Left forelimb (tissue), 1 donor: ENCODE results near the gene SLC25A45.
A peak's percentile ranks its signal among the peaks of the same experiment; 100 is the strongest.
"Not testable (repeated sequence)": the region's sequence is repeated elsewhere in the genome, so short reads cannot be mapped to it uniquely, and the experiment has no call there.

Experiments
- DNase-seq: peaks from one replicate; pipeline ENCODE4 v3.0.0-alpha.2; 2018; ENCODE audit warnings: low spot score

Gene SLC25A45

DNA sequence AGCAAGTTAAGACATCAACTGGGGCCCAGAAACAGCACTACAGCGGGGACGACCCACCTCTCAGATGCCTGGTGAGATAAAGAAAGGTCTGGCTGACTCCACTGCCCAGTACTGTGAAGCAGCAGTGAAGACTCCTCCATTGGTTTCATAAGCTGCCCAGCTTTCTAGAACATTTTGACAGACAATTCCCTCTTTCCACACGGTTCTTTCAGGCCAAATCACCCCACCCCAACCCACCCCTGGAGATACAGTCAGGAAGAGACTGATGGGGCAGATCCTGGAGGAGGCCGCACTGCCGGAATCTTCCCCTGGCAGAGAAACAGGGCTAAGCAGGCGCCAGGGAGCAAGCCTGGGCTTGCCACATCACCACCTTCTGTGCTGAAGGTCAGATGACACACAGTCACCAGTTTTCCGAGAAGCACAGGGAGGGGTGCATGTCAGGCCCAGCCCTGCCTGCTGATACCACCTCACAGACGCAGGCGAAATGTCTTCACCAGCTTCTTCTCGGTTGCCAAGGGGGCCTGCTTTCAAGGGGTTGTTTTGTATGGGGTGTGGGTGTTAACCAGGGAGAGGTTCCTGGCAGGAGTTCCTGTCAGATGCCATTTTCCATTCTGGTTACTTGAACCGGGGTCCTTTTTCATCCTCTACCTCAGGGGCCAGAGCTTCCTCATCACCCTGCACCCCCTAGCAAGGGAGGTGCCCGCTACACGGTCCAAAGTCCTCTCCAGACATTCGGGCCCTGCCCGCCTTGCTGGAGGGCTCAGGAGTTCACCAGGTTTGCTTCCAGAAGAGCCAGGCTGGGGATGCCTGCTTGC is 38.7 kb upstream of the SLC25A45 start:
- peak; percentile 84 for DNase-seq

DNA sequence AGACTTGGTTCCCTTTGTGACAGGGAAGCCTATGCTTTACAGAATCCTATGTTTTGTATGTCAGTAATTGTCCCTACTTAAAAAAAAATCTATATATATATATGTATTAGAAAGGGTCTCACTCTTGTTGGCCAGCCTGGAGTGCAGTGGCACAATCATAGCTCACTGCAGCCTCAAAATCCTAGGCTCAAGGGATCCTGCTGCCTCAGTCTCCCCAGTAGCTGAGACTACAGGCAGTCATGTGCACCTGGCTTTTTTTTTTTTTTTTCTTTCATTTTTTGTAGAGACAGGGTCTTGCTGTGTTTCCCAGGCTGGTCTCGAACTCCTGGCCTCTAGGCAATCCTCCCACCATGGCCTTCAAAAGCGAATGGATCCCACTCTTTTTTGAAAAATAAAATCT is 38.1 kb upstream of the SLC25A45 start:
- no peak for DNase-seq

DNA sequence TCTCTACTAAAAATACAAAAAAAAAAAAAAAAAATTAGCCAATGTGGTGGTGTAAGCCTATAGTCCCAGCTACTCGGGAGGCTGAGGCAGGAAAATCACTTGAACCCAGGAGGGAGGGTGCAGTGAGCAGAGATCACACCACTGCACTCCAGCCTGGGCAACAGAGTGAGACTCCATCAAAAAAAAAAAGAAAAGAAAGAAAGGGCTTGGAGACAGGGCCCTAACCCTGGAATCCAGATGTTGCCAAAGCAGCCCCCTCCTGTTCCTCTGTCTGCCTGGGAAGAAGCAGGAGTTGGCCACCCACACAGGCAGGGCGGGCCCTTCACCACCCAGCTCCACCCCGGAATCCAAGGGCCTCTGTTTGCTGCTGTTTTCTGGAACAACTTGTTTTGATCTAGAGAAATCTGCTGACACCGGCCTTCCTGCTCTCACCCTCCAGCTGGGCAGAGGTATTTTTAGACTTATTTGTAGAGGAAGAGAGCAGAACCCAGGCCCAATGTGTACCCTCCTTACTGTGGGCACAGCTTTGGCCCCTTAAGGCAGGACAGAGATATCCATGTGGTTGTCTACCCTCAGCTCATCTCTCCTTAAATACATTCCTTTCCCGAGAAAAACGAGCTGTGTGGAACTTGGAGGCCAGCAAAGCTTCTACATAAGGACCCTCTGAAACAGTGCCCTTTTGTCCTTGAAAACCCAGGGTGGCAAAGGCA is 37.5 kb upstream of the SLC25A45 start:
- peak; percentile 87 for DNase-seq

DNA sequence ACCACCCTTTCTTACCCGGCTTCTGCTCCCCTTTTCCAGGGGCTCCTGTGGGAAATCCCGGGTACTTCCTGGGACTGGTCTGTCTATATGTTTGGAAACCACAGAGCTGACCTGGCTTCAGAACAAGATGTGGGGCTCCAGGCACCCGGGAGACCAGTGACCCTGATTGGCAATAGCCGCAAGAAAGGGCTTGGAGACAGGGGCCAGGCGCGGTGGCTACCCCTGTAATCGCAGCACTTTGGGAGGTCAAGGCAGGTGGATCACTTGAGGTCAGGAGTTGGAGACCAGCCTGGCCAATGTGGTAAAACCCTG is 37.0 kb upstream of the SLC25A45 start:
- DNase-seq: no peak

DNA sequence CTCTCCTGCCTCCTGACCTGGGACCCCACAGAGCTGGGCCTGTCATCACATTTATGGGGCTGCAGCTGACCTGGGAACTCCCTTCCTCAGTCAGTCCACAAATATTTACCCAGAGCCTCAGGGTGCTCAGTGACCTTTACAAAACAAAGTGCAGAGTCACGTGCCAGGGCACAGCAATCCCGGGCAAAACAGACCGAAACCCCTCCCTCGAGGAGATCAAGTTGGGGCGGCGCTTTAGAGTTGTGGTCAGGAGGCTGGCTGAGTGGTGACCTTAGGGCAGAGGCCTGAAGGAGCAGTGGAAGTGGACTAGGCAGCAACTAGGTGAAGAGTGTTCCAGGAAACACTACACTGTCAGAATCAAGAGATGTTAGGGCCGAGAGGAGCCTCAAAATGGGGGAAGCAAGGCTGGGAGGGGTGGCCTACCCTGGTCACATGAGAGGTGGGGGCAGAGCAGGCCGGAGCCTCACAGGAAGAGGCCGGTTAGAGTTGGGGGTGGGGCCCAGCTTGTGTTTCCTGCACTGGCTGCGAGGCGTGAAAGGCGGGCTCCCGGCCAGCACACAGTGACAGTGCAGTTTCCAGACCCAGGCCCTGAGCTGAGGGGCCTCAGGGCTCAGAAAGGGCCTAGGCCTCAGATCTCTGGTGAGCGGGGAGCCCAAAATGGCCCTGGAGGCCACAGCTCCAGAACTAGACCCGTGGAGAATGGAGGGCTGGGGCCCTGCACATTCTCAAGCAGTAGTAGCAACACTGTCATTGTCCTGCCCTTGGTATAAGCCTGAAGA is 36.4 kb upstream of the SLC25A45 start:
- peak; percentile 94 for DNase-seq

DNA sequence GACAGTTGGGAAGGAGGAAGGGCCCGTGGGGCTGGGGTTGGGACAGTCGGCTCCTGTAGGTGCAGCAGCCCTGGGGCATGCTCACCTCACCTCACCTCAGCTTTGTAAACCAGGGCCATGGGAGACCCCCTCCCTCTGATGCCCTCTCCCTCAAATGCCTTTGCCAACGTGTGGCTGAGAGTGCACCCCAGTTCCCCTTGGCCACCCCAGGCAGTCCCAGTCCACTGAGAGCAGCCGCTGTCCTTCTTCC is 35.9 kb upstream of the SLC25A45 start:
- DNase-seq: no peak

DNA sequence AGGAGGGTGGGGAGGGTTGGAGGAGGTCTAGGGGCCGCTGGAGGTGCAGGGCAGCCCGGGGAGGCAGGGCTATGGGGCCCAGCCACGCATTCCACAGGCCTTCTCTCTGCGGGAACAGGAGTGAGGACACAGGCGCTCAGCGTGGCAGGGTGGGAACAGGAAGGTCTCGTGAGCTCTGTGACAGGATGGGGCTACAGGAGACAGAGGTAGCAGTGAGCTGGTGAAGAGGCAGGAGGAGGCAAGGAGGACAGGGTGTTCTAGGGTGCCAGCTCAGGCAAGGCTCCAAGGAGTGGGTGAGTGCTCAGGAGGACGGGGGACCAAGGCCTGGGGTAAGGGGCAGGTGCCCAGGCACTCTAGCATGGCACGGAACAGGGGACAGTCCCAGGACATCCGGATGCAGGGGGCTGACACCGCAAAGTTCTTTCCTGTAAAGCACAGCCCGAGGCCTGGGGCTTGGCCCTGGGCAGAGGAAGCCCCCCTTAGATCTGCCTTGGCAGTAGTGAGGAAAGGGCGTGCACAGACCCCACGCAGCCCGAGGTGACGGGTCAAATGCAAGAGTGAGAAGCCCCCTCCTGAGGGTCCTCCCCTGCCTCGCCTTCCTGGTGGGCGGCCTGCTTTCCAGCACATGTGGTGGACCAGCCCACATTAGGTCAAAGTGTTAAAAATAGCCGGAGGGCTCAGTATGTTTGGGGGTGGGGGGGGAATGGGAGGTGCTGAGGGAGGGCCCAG is 35.4 kb upstream of the SLC25A45 start:
- no peak for DNase-seq

DNA sequence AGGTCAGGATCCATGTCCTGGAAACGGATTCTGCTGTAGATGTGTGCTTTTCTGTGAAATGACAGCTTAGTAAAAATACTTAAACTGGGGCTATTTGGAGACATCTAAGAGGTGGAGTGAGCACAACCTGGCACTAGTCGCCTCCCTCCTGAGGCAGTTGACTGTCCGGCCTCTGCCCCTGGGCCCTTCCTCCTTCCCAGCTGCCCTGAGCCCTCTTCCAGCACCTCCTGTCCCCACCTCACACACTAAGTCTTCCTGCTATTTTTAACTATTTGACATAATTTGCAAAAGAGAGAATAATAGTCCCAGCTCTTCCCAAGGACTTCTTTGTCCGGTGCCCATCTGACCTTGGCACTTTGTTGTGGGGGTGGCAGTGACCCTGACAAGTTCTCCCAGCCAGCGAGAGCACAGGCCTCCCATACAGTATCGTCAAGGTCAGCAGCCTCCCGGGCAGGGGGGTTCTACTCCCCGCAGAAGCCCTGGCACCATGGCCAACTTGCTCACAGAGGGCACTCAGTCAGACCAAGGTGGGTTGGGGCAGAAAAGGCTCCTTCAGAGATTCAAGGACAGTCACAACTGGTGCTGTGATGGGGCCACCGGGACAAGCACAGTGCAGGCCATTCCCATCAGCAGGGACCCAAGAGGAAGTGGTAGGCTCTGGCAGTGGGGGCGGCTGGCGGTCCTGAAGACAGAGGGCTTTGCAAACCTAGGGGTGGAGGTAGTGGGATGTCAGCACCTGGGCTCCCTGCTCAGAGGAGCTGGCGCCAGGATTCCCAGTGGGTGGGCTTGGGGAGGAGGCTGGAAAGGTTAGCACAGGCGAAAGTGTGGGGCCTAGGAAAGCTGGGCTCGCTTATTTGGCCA is 34.6 kb upstream of the SLC25A45 start:
- no peak for DNase-seq

DNA sequence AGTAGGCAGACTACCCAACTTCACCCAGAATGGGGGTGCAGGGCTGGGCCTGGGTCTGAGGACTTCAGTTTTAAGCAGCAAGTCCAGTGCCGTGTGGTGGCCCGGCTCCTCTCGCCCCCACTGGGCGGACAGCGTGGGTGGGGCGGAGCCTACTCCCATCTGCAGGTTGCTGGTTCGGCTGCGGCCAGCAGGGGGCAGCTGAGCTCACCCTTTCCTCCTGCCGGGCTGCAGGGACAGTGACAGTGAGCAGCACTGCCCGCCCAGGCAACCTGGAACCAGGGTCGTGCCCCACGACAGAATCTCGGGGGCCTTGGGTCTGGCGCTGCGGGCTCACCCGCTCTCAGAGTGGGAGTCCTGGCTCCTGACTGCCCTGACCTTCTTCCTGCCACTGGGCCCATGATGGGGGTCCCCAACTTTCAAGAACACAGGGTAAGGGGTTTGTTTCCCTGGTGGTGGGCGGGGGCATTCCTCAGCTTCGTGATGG is 33.9 kb upstream of the SLC25A45 start:
- DNase-seq: peak; percentile 96

DNA sequence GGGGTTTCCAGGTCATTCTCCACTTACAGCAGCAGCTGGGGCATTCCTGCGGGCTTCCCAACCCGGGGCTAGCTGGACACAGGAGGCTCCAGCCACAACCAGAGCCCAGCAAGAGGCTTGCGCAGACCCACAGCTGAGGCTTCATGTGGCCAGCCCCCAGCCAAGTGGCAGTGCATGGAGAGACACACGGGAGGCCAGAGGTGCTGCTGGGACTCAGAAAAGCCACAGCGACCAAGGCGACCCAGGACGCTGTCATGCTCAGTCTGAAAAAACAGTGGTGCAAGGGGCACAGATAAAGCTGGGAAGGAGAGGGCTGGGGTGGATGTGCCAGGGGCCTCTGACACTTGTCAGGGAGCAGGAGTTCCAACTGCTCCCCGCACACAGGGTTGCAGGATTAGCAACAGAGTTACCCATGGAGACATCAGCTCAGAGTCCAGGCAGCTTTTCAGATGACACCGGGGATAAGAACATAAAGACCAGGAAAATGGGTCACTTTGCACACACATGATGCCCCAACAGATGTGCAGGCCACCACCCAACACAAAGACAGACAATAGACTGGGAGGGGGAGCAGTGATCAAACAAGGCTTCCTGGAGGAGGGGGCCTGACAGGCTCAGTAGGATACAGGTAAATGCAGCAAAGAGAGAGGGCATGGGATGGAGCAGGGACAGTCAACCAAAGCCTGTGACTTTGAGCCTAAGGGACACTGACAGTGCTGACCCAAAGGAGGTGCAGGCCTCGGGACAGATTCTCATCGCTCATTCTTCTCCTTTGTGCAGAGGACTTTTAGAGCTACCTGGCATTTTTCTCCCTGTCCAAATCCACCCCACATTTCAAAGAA is 33.3 kb upstream of the SLC25A45 start:
- DNase-seq: no peak

DNA sequence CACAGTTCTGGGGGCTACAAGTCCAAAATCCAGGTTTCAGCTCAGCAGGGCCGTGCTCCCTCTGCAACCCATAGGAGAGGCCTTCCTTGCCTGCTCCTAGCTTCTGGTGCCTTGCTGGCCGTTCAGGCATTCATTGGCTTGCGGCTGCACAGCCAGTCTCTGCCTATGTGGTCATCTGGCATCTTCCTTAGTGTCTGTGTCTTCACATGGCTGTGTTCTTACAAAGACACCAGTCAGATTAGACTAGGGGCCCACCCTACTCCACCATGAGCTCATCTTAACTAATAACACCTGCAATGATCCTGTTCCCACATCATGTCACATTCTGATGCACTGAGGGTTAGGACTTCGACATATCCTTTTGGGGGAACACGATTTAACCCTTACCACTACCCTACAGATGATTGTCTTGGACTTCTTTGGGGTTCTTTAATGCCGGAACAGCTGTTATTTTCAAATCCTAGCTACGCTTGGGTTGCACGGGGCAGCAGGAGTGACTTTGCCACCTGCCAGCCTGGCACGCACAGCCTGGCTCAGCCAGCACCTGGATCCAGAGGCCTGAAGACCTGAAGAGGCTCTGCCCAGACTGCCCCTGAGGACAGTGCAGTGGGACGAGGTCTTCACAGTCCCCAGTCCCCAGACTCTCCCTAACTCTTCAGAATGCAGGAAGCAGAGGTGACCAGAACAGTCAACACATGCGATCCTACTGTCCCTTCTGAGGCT is 32.5 kb upstream of the SLC25A45 start:
- DNase-seq: no peak

DNA sequence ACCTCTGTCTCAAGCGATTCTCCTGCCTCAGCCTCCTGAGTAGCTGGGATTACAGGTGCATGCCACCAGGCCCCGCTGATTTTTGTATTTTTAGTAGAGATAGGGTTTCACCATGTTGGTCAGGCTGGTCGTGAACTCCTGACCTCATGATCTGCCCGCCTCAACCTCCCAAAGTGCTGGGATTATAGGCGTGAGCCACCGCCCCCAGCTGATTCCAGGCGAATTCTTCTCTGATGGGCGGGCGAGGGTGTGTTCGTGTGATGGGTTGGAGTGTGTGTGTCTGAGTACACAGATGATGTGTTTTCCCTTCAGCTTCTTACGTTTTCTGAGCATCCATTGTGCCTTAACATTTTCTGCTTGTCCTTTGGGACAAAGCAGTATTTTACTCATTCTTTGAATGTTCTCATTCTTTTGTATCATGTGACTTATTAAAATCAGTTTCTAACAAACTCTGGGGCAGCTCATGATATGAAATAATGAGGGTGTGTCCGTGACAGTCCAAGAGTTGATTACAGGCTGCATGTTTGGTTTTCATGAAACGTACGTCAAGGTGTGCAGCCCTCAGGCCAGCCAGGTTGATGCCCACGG is 30.7 kb upstream of the SLC25A45 start:
- DNase-seq: not testable (repeated sequence)

DNA sequence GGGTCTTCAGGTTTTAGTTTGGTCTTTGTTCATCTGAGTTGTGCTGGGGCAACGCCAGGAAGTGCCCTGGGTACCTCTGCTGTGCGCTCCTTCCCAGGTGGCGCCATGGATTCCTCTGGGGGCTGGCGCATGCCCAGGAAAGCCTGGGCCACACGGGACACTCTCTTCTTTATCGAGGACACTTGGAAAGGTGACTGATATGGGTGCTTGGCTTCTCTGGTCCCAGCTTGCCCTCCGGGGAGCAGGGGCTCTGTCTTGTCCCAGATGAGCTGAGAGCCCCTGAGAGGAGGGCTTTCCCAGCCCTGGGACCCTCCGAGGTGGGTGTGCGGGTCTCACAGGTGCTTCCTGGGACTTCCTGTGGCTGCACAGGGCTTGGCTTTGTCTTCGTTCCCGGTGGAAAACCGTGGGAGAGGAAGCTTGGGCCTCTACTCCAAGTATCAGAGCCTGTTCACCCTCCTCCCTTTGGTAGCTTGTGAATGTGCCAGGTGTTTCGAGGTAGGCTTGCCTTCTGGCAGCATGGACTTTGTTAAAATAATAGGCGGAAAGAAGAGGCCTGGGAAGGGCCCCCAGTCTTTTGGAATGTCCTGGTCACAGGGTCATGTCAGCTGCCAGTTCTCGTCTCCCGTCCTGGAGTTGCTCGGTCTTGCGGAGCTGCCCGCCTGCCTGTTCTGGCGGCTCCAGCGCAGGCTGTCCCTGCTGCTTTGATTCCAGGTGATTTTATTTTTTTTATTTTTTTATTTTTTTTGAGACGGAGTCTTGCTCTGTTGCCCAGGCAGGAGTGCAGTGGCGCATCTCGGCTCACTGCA is 30.0 kb upstream of the SLC25A45 start:
- DNase-seq: no peak

DNA sequence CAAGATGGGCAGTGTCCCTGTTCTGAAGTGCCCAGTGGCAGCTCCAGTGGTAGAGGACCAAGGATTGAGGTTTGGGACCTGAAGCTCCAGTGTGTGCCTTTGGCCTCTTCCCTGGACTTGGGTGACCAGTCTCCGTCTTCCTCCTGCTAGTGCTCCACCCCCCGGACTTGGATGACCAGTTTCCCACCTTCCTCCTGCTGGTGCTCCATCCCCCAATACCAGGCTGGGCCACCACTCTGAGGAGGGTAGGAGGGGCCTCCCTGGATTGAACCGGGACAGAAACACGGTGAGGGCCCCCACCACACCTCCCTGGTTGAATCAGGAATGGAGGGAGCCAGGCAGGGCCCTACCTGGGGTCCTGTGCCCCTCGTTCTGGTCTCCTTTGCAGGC is 29.2 kb upstream of the SLC25A45 start:
- DNase-seq: no peak

DNA sequence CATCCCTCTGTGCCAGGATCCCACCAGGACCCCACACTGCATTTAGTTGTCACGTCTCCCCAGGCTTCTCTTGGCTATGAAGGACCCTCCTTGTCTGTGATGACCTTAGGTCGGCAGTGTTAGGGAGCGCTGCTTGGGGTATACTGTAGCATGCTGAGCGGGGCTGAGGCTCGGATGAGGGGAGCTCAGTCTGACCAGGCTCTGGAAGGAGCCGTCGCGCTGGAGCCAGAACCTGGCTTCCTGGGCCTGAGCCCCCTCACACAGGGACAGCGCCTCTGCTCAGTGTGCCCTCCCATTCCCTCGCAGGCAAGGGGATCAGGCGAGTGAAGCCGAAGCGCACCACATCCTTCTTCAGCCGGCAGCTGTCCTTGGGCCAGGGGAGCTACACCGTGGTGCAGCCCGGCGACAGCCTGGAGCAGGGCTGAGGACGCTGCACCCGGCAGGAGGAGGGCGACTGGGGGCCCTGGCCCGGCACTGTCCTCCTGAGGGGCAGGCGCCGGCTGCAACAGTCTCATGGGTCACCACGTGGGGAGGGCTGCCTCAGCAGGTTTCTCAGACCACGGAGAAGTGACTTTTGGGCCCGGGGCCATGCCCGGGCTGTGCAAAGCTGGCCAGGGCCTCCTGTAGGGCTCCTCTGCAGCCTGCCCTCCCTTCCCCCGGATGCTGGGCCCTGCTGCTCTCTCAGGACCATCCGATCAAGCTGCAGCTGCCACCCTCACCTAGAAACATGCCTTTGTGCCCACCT is 28.7 kb upstream of the SLC25A45 start:
- no peak for DNase-seq

DNA sequence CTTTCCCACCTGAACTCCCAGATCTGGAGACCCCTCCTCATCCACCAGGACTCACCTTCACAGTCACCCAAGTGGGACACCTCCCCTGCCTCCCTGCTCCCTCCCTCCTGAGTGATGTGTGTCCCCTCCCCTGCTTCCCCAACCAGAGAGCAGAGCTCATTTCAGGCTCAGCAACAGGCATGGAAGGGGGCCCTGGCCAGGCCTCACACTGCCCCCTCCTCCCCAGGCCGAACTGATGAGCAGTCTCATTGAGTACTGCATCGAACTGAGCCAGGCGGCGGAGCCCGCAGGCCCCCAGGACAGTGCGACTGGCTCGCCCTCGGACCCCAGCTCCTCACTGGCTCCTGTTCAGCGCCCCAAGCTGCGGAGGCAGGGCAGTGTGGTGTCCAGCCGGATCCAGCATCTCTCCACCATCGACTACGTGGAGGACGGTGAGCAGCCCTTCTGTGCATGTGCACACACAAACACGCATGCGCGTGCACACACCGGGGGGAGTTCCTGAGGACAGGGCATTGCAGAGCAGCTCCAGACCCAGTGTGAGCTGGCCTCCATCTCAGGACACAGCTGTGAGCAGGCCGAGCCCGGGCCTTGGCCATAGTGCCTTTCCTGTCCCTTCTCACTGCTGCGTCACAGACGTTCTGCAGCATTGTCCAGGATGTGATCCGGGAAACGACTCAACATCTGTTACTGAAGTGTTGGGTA is 22.3 kb upstream of the SLC25A45 start:
- DNase-seq: no peak

DNA sequence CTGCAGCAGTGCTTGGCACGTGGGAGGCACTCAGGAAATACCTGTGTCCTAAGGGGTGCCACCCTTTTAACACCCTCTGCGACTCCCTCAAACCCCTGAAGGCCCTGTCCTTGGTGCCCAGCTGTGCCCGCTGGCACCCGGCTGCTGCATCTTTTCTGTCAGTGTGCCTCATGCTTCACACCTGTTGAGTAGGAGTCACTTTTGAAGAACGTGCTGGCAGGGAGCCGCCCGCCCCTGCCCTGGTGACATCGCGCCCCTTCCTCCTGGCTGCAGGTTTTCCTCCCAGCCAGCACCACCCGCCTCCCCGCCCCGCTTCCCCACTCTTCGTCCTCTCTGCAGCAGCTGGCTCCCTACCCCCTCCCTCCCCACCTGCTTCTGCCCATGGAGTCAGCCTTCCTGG is 21.8 kb upstream of the SLC25A45 start:
- DNase-seq: no peak
